ENCODE data around the gene RXFP4. TPM values are rescaled to one million over a fixed set of nuclear protein-coding genes. Genes with fewer than 3 reads are reported as not detected.
"Not testable (repeated sequence)": the region's sequence is repeated elsewhere in the genome, so short reads cannot be mapped to it uniquely, and the experiment has no call there.

The RXFP4 gene
- total RNA-seq, 1 donor from 2014 or later: 6.3 TPM

- peak; percentile 90 for DNase-seq (ENCODE audit: low spot score)
Measured at GRCh38 chr1:155978325-155978972, 37.0 kb downstream of the RXFP4 start, which contains the start of gene ARHGEF2. ARHGEF2 (minus strand) TSS chr1:155978547; CDS start chr1:155978427, 120 bp downstream.

GRCh38 chr1:155978973-155979429 lies 37.6 kb downstream of the RXFP4 start:
- peak; percentile 75 for DNase-seq (ENCODE audit: low spot score)

GRCh38 chr1:155979597-155980343 lies 38.3 kb downstream of the RXFP4 start:
- peak; percentile 64 for DNase-seq (ENCODE audit: low spot score)

GRCh38 chr1:155981266-155982088 lies 40.0 kb downstream of the RXFP4 start:
- peak; percentile 35 for DNase-seq (ENCODE audit: low spot score)

GRCh38 chr1:155982106-155982505 lies 40.7 kb downstream of the RXFP4 start:
- no peak for DNase-seq (ENCODE audit: low spot score)

GRCh38 chr1:155983191-155984024 lies 42.0 kb downstream of the RXFP4 start:
- DNase-seq (ENCODE audit: low spot score): peak; percentile 95

GRCh38 chr1:155984341-155984740 lies 42.9 kb downstream of the RXFP4 start:
- no peak for DNase-seq (ENCODE audit: low spot score)

- DNase-seq (ENCODE audit: low spot score): not testable (repeated sequence)
Measured at GRCh38 chr1:155984903-155985645, 43.6 kb downstream of the RXFP4 start.

GRCh38 chr1:155989242-155990004 lies 48.0 kb downstream of the RXFP4 start:
- peak; percentile 85 for DNase-seq (ENCODE audit: low spot score)

GRCh38 chr1:155990005-155990739 lies 48.7 kb downstream of the RXFP4 start:
- no peak for DNase-seq (ENCODE audit: low spot score)

Other genes with a start within 250 kb of the RXFP4 start
- gene GON4L, start 84.4 kb upstream of the RXFP4 start, total RNA-seq (ENCODE audit: insufficient read depth, low replicate concordance): 90.0 TPM
- gene SYT11, start 82.1 kb upstream of the RXFP4 start, total RNA-seq (ENCODE audit: insufficient read depth, low replicate concordance): 22.4 TPM
- 41.7 TPM for gene RIT1, start 30.3 kb upstream of the RXFP4 start, total RNA-seq (ENCODE audit: insufficient read depth, low replicate concordance)
- 40.7 TPM for gene KHDC4, start 7.2 kb upstream of the RXFP4 start, total RNA-seq (ENCODE audit: insufficient read depth, low replicate concordance)
- gene ARHGEF2, start 36.9 kb downstream of the RXFP4 start, total RNA-seq (ENCODE audit: insufficient read depth, low replicate concordance): 57.5 TPM
- 355 TPM for gene SSR2, start 79.3 kb downstream of the RXFP4 start, total RNA-seq (ENCODE audit: insufficient read depth, low replicate concordance)
- gene UBQLN4, start 112.2 kb downstream of the RXFP4 start, total RNA-seq (ENCODE audit: insufficient read depth, low replicate concordance): 5.3 TPM
- 17.6 TPM for gene LAMTOR2, start 113.1 kb downstream of the RXFP4 start, total RNA-seq (ENCODE audit: insufficient read depth, low replicate concordance)
- gene RAB25, start 119.5 kb downstream of the RXFP4 start, total RNA-seq (ENCODE audit: insufficient read depth, low replicate concordance): 2.2 TPM
- gene MEX3A, start 140.8 kb downstream of the RXFP4 start, total RNA-seq (ENCODE audit: insufficient read depth, low replicate concordance): 4.6 TPM
- 422 TPM for gene LMNA, start 173.1 kb downstream of the RXFP4 start, total RNA-seq (ENCODE audit: insufficient read depth, low replicate concordance)
- gene SEMA4A, start 211.9 kb downstream of the RXFP4 start, total RNA-seq (ENCODE audit: insufficient read depth, low replicate concordance): 11.8 TPM

Measured in umbilical cord (tissue), 2 donors.